GM04503 (cell line): ENCODE data around the gene OR51B2.
"Not testable (repeated sequence)": the region's sequence is repeated elsewhere in the genome, so short reads cannot be mapped to it uniquely, and the experiment has no call there.

Experiments
- DNase-seq: peaks from one replicate; pipeline ENCODE4 v3.0.0-alpha.2; 2012; ENCODE audit warnings: low read depth

OR51B2 gene, protein sequence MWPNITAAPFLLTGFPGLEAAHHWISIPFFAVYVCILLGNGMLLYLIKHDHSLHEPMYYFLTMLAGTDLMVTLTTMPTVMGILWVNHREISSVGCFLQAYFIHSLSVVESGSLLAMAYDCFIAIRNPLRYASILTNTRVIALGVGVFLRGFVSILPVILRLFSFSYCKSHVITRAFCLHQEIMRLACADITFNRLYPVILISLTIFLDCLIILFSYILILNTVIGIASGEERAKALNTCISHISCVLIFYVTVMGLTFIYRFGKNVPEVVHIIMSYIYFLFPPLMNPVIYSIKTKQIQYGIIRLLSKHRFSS

DNA sequence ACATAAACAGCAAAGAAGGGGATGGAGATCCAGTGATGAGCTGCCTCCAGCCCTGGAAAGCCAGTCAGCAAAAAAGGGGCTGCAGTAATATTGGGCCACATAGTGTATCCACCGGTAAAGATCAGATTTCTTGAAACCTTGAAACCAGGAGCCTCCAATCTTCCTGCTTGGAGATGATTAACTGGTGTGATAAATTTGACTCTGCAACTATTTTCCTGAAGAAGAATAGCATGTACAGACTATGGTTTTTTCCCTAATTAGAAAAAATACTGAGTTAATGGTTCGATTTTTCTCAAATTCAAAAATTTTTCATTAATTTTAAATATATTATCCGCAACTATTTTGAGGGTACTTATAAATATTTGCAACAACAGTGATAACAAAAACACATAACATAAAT, at the start of gene OR51B2:
OR51B2 (minus strand) TSS at position 101 of the 400 bp plus-strand sequence; CDS start at position 101, 0 bp downstream.
- no peak for DNase-seq

DNA sequence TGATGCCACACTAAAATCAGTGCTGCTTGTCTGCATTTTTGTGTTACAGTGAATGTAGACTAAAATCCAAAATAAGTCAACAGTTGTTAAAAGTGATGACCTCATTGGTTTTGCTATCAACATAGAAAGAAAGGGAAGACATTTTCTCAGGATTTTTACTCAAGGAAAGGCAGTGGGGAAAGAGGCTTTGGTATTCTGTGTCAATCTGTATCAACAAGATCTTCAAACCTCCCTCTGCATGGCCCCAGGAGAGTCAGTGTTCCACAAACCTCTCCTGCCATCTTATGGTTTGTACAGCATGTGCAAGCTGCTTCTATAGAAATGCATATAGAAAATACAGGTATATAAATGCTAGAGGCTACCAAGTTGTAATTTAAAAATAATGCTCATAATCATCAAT, 45.7 kb upstream of the OR51B2 start:
- DNase-seq: no peak

DNA sequence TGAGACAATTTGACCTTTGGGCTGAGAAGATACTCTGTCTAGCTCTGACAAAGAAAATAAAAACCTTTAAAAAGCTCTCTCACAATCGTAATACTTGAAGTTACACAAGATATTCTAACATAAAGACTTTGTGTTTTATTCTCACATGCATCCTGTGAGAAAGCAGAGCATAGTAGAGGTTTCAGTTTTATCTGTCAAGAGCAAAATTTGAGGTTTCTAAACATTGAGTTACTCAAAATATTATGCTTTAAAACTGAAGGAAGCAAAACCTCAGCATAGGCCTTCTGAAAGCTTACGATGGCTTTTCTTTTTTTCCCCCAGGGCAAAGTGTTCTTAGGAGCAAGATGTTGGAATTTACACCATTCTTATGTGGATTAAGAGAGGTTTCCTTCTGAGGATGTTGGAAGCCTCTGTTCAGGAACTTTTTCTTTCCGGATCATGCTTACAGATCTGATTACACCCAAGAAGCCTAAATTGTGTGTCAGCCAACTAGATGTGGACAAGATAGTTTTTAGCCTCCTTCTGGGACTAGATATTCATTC, 44.5 kb upstream of the OR51B2 start:
- no peak for DNase-seq

DNA sequence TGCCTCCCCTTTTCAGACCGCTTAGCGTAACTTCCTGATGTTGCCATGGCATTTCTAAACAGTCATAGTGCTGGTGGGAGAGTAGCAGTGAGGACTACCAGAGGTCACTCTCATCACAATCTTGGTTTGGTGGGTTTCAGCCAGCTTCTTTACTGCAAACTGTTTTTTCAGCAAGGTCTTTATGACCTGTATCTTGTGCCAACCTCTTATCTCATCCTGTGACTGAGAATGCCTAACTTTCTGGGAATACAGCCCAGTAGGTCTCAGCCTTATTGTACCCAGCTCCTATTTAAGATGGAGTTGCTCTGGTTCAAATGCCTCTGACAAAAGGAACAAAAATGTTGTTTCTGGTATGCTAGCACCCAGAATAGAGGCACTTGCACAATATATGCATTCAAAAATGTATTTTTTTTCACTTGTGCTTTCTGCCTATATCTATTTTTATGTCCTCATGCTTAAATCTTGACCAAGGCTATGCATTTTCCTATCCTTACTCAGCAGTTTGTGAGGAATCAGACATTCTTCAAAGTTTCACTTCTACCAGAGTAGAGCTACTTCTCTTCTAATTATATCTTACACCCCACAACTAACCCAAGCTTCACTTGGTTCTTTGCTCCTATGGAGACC, 43.5 kb upstream of the OR51B2 start:
- DNase-seq: peak; percentile 75

DNA sequence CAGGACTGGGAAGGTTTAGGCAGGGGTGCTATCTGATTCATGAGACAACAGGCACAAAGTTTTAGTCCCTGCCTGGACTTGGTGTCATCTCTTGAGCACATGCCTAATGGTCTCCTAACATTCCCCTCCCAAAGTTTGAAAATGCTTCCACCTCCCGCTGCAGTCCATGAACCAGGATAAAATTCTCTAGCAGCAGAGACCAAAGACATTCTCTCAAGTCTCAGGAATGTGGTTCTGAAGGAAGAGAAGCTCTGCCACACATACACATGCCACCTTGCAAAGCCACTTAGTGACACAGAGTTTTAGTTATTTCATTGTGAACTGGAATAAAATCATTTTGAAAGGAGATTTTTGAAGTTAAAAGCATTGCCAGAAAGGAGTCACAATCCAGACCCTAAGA, 42.8 kb upstream of the OR51B2 start:
- DNase-seq: peak; percentile 37

DNA sequence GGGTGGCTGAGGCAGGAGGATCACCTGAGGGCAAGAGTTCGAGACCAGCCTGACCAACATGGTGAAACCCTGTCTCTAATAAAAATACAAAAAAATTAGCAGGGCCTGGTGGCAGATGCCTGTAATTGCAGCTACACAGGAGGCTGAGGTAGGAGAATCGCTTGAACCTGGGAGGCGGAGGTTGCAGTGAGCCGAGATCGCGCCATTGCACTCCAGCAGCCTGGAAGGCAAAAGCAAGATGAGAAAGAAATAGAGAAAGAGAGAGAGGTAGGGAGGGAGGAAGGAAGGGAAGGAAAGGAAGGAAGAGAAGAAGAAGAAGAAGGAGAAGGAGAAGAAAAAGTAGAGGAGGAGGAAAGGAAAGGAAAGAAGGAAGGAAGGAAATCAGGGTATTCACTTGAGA, 42.3 kb upstream of the OR51B2 start:
- not testable (repeated sequence) for DNase-seq

DNA sequence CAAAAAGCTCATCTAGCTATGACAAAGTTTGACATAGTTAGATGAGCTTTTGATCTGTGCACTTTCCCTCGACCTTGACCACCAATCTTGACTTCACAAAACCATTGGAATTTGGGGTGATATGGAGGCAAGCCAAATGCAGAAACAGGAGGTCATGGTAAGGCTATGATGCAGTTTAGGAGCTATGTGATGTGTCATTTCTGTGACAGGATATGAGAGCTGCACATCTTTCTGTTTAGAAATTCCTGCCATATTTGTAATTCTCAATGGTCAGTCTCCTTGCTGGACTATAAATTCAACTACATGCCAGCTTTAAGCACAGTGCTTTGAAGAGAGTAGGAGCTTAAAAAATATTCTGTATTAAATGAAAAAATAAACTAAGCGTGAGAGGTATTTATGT, 40.1 kb upstream of the OR51B2 start:
- DNase-seq: peak; percentile 88

DNA sequence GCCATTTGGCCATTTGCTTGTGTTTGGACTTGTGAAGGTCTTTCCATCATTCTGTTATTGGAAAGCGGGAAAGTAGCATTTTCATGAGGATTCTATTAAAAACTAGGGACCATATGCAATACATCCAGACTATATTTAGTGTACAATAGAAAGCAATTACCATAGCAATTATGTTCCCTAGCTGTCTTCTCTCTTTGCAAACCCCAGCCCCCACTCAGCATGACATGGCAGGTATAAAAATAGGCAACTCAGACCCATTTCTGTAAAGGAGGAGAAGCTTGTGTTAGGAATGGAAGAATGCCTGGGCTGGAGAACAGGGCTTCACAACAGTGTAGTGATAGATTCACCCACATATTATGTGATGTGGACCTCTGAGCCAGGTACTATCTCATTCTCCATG, 39.6 kb upstream of the OR51B2 start:
- no peak for DNase-seq

DNA sequence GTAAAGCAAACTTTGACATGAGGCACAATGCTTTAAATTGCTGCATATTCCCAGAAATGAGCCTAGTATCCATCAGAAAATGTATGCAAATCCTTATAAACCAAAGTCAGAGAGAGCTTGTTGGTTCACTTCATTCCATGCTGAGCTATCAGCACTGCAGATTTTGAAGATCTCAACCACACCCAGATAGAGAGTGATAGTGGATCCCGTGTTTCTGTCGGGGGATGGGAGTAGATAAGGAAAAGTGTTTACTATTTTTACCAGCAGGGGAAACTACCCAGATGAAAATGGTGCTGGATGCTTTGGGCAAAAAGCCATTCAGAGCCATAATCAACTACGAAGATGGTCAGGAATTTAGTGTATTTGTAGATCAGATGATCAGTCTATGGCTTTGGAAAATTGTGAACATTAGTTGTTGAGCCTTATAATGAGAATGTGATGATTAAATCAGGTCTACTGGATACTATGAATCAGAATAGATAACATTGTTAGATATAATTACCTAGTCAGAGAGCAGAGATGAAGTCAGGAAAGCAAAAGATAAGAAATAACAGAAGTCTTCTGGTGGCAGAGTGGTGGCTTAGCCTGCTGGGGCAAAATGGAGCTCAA, 38.0 kb upstream of the OR51B2 start:
- DNase-seq: no peak

DNA sequence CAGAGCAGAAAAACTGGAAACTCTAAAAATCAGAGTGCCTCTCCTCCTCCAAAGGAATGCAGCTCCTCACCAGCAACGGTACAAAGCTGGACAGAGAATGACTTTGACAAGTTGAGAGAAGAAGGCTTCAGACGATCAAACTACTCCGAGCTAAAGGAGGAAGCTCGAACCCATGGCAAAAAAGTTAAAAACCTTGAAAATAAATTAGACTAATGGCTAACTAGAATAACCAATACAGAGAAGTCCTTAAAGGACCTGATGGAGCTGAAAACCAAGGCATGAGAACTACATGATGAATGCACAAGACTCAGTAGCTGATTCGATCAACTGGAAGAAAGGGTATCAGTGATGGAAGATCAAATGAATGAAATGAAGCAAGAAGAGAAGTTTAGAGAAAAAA, 31.9 kb upstream of the OR51B2 start:
- DNase-seq: not testable (repeated sequence)

DNA sequence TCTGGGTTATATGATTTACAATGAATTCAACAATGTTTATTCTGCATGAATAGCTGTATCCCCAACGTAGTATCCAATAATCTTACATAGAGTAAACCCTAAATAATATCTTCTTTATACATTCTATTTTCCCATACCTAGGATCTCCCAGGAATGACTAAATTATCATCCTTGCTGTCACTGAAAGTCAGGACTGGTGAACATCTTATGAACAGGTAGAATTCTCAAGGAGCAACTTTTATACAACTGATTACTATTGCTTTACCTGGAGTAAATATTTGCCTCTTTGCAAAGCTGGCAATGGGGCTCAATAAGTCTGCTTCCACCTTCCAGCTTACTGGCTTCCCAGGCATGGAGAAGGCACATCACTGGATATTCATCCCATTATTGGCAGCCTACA, 27.1 kb upstream of the OR51B2 start, which contains the start of gene OR51B6:
OR51B6 (plus strand) TSS at position 301 of the 400 bp plus-strand sequence; CDS start at position 301, 0 bp downstream.
- DNase-seq: no peak

DNA sequence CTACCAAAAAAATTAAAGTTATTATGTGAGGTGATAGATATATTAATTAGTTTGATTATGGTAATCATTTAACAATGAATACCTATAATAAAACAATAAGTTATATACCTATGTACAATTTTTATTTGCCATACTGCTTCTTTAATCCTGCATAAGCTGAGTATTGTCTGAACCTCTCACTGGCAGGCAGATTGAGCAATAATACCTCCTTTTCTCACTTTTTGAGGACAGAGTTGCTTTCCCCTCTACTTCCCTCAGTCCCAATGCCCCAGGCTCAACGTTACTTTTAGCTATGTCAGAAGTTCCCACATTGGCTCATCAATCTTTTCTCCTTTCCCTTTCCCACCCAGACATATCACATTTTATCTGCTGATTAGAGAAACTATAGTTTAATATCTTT, 25.5 kb upstream of the OR51B2 start:
- DNase-seq: no peak

DNA sequence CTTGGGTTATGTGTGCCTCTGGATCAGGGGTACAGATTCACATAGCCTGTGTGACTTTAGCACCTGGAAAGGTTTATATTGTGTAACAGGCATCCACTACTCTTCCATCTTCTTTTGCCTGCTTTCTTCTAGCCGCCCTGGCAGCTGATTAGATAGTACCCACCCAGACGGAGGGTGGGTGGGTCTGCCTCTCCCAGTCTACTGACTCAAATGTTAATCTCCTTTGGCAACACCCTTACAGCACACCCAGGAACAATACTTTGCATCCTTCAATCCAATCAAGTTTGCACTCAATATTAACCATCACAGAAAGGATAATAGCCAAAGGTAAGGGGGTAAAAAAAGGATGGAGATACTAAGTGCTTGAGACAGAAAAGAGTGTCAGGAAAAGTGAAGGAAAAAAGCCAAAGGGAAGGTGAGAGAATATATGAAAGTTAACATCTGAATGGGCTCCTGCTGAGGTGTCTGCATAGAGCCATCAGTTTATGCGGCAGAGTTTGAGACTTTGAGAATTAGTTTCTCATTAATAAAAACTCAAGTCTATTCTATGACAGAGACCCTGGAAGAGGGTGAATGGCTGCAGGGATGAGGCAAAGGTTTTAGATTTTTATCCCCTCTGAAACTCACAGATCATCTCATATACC, 24.6 kb upstream of the OR51B2 start:
- no peak for DNase-seq

DNA sequence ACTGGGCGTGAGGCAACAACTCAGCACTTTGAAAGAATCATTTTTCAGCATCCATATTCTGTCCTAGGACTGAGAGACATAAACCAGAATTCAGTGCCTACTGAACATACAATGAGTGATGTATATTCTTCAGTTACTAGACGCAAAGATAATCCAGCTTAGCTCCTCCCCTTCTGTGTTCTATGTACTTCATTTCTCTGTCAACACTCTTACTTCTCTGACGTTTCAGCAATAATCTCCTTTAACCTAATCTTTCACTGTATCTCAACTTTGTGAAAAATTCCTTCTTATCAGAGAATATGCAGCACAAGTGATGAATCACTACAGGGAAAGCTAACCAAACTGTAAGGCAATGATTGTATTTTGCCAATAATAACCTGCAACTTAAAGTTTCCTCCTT, 21.7 kb upstream of the OR51B2 start:
- no peak for DNase-seq

DNA sequence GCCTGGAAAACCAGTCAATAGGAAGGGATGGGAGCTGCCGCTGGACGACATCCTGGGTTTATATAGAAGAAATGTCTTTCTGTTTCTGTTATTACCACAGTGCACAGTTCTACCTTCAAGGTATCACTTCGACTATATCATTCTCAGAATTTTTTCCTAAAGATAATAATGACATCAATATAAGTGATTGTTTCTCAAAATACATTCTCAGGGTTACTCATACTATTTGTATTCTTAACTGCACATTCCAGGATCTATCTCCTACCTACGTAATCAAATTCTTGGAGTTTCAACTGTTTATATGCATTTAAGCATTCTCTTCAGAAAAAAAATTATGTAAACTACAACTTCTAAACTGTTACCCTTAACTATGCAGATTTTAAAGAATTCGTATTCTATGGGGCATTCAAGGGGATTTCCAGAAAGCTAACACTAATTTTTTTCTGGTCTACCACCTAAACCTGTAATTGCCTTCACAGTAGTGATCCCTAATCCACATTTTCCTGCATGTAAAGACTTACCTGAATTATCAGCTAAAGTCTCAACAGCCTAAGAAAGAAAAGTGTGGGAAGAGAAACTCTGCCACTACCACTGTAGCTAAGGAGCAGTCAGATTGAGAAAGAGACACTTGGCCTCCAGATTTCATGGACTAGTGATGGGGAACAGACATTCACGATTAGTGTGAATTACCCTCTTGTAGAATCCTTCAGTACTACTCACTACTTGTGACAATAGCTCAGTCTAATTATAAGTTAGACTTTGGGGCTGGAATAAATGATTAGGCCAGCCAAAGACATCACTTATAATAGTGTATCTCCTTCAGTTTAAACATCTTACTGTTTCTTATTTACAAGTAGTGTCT, 19.6 kb upstream of the OR51B2 start, which contains the start of gene OR51B5:
OR51B5 (minus strand) TSS at position 51 of the 862 bp plus-strand sequence; CDS start at position 51, 0 bp downstream.
- no peak for DNase-seq

DNA sequence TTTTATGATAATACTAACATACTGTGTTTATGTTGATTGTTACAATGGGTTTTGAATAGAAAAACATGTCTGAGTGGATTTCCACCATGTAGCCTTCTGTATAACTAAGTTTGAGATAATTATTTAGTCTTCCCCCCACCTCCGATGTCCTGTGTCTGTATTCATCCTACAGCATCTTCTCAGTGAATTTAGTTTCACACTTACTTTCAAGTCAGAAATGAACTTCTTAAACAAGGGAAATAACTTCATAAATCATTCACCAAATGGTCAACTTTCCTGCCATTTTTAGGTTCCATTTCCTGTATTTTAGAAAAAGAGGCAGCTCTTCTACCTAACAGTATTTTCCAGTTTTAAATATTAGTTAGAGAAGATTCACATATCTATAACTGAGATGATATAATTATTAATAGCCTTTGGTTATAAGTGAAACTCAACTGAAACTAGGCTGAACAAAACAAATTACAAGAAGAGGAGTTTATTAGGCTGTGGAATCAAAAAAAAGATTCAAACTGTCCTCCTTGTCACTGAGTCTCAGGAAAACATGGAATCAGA, 15.8 kb upstream of the OR51B2 start:
- no peak for DNase-seq

DNA sequence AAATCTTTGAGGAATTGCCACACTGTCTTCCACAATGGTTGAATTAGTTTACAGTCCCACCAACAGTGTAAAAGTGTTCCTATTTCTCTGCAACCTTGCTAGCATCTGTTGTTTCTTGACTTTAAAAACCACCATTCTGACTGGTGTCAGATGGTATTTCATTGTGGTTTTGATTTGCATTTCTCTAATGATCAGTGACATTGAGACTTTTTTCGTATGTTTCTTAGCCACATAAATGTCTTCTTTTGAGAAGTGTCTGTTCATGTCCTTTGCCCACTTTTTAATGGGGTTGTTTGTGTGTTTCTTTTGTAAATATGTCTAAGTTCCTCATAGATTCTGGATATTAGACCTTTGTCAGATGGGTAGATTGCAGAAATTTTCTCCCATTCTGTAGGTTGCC, 13.2 kb upstream of the OR51B2 start:
- not testable (repeated sequence) for DNase-seq

DNA sequence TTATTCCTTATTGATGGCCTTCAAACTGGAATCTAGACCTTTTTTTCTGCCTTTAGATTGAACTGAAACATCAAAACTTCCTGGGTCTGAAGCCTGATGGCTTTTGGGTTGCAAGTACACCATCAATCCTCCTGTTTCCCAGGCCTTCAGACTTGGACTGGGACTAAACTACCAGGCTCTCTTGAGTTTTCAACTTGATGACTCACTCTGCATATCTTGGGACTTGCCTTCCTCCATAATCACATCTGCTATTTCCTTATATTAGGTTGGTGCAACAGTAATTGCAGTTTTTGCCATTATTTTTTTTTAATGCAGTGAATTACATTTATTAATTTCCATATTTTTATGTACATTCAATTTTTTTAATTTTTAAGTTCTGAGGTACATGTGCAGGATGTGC, 12.2 kb upstream of the OR51B2 start:
- DNase-seq: peak; percentile 23

DNA sequence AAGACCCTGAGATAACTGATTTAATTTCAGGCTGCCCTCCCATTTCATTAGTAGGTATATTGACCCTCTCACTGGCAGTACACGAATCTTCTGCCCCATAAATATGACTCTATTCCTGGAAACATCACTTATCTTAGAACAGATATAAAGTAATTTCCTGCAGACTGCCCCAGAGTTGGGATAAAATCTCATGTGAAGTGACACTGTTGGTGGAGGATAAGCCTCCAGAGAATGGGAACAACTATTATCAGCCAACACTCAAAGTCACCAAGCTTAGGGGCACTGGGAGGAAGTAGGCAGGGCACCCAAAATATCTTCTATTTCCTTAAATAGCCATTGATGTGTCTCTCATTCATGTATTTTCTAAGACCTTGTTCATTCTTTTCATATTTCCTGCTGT, 11.1 kb upstream of the OR51B2 start:
- no peak for DNase-seq

DNA sequence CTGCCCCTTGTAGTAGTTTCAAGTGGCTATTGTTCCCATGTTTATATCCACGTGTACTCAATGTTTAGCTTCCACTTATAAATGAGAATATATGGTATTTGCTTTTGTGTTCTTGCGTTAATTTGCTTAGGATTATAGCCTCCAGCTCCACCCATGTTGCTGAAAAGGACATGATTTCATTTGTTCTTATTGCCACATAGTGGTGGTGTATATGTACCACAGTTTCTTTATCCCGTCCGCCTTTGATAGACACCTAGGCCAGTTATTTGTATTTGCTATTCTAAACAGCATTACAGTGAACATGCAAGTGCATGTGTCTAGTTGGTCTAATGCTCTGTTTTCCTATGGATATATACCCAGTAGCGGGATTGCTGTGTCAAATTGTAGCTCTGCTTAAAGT, 6.8 kb downstream of the OR51B2 start:
- no peak for DNase-seq
